Measurements from ENCODE around the gene PCDH9. TPM values are rescaled to one million over a fixed set of nuclear protein-coding genes. Genes with fewer than 3 reads are reported as not detected.

The PCDH9 gene
- total and polyA plus RNA-seq, 2 of the 4 experiments (the other 2 are of a cell fraction) = 2.2 to 10.2 TPM

DNA sequence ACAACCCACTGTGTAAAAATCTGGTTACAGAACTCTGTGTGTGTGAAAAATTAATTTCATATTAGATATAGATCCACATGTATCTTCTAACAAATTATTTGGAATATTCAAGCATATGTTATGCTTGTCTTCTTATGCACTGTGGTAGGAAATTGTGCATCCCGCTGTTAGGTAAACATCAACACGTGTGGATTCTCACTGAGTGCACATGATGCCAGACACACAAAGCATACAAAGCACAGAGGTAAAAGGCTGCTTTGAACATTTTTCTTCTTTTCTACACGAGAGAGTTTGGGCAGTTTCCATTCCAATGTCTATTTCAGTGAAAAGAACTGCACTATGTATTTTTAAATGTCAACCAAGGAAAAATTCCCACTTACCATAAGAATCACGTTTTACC lies 354.9 kb downstream of the PCDH9 start:
- Histone ChIP-seq H3K9ac (ENCODE audit: low read depth, low read length) (no peak overlapping the region), H3K79me1 (ENCODE audit: low read depth in 1 of 2, low read length in 2 of 2) (no peaks in the 10 kb centered on the region), H2BK20ac (ENCODE audit: low read depth, low read length) (no peak overlapping the region), H3K9me3 (ENCODE audit: control insufficient read depth, insufficient read depth, low read length) (no peaks in the 10 kb centered on the region), H4K8ac (ENCODE audit: low read depth in 2 of 2, low read length in 2 of 2) (no peak overlapping the region), H3K4me2 (ENCODE audit: low read depth, low read length) (no peak overlapping the region), H2AK9ac (replicated peaks; ENCODE audit: low read depth, low read length, poor library complexity) (no peak overlapping the region), H3K36me3 (ENCODE audit: control insufficient read depth, insufficient read depth, low read length) (no peaks in the 10 kb centered on the region), H3K4me3 (ENCODE audit: insufficient read depth, low read depth, low read length) (no peak overlapping the region), H3K4ac (ENCODE audit: low read depth, low read length) (no peak overlapping the region), H4K5ac (ENCODE audit: low read depth, low read length) (no peak overlapping the region), H3K14ac (replicated peaks; ENCODE audit: low read depth, low read length) (no peak overlapping the region), H3K27ac (ENCODE audit: insufficient read depth, low read length) (no peak overlapping the region), H4K20me1 (ENCODE audit: insufficient read depth, low read length) (no peaks in the 10 kb centered on the region), H3K23ac (ENCODE audit: low read depth, low read length) (no peak overlapping the region), H4K91ac (ENCODE audit: insufficient read depth, low read depth, low read length) (no peak overlapping the region), H2AFZ (replicated peaks; ENCODE audit: low read length, poor library complexity) (no peak overlapping the region), H2BK120ac (ENCODE audit: low read depth, low read length) (no peak overlapping the region), H3K56ac (ENCODE audit: extremely low read depth, insufficient read depth, low read length) (no peak overlapping the region), H3K4me1 (ENCODE audit: control insufficient read depth, insufficient read depth, low read length) (no peaks in the 10 kb centered on the region), H2BK15ac (ENCODE audit: low read depth, low read length) (no peak overlapping the region), H3K18ac (ENCODE audit: low read depth, low read length) (no peak overlapping the region), H2AK5ac (ENCODE audit: low read depth, low read length) (no peak overlapping the region), H2BK5ac (ENCODE audit: low read depth, low read length, poor library complexity, severe bottlenecking) (no peak overlapping the region), H3K9me1 (ENCODE audit: insufficient read depth, low read length) (no peaks in the 10 kb centered on the region), H3K27me3 (ENCODE audit: control insufficient read depth, insufficient read depth, low read length) (no peaks in the 10 kb centered on the region)
- CTCF ChIA-PET = interaction anchor here (0.9 kb wide), 1 partner anchor 34 kb away, joined by 3 read pairs; no protein-coding TSS in a partner anchor
- ATAC-seq (ENCODE audit: low read depth) (no peak), DNase-seq (no peak)
- in situ Hi-C loops (cut with MboI; ENCODE audit: low sequenced_read_pairs) (no loop called here), intact Hi-C loops (cut with micrococcal nuclease) (no loop called here), dilution Hi-C loops (cut with HindIII; ENCODE audit: low sequenced_read_pairs, unreplicated experiment) (no loop called here)
- no TSS peak for BruUV-seq (replicated peaks)
- 0% methylated on average over 1 of the region's 4 CpGs; no CpG with 5 or more reads in 1 of the 2 experiments for WGBS, 2 experiments (ENCODE audit: extremely low coverage in 2 of 2, insufficient read length in 1 of 2)
- POLR2A ChIA-PET (ENCODE audit: unreplicated experiment) = no interaction called here
- TF ChIP-seq RAD21 (IDR thresholded peaks at IDR 0.05; ENCODE audit: low read length) (no peak), MAFK (IDR thresholded peaks at IDR 0.05; ENCODE audit: low read depth, low read length) (no peak), RFX5 (IDR thresholded peaks at IDR 0.05; ENCODE audit: low read depth, low read length) (no peak), NFE2L2 (IDR thresholded peaks at IDR 0.05; ENCODE audit: low read depth, low read length) (no peak), FOS (IDR thresholded peaks at IDR 0.05; ENCODE audit: low read depth, low read length) (no peak), MXI1 (IDR thresholded peaks at IDR 0.05; ENCODE audit: borderline replicate concordance, low read depth, low read length) (no peak), POLR2A (IDR thresholded peaks at IDR 0.05; ENCODE audit: low read depth, low read length) (no peak), SMC3 (IDR thresholded peaks at IDR 0.05; ENCODE audit: low read depth, low read length) (no peak), CHD1 (IDR thresholded peaks at IDR 0.05; ENCODE audit: low read depth, low read length) (no peak), RCOR1 (IDR thresholded peaks at IDR 0.05; ENCODE audit: insufficient replicate concordance, low read length) (no peak), CEBPB (IDR thresholded peaks at IDR 0.05; ENCODE audit: low read depth, low read length) (no peak), MAZ (IDR thresholded peaks at IDR 0.05; ENCODE audit: borderline replicate concordance, low read depth, low read length) (no peak), BHLHE40 (IDR thresholded peaks at IDR 0.05; ENCODE audit: low read depth, low read length) (no peak)
- TF ChIP-seq, protein P1, sequence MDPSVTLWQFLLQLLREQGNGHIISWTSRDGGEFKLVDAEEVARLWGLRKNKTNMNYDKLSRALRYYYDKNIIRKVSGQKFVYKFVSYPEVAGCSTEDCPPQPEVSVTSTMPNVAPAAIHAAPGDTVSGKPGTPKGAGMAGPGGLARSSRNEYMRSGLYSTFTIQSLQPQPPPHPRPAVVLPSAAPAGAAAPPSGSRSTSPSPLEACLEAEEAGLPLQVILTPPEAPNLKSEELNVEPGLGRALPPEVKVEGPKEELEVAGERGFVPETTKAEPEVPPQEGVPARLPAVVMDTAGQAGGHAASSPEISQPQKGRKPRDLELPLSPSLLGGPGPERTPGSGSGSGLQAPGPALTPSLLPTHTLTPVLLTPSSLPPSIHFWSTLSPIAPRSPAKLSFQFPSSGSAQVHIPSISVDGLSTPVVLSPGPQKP (IDR thresholded peaks at IDR 0.05; ENCODE audit: borderline replicate concordance, low read depth, low read length) = no peak
- TF ChIP-seq, protein P2, sequence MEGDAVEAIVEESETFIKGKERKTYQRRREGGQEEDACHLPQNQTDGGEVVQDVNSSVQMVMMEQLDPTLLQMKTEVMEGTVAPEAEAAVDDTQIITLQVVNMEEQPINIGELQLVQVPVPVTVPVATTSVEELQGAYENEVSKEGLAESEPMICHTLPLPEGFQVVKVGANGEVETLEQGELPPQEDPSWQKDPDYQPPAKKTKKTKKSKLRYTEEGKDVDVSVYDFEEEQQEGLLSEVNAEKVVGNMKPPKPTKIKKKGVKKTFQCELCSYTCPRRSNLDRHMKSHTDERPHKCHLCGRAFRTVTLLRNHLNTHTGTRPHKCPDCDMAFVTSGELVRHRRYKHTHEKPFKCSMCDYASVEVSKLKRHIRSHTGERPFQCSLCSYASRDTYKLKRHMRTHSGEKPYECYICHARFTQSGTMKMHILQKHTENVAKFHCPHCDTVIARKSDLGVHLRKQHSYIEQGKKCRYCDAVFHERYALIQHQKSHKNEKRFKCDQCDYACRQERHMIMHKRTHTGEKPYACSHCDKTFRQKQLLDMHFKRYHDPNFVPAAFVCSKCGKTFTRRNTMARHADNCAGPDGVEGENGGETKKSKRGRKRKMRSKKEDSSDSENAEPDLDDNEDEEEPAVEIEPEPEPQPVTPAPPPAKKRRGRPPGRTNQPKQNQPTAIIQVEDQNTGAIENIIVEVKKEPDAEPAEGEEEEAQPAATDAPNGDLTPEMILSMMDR (conservative IDR thresholded peaks at IDR 0.05; ENCODE audit: low read depth, low read length) = no peak
- TF ChIP-seq, protein P3, sequence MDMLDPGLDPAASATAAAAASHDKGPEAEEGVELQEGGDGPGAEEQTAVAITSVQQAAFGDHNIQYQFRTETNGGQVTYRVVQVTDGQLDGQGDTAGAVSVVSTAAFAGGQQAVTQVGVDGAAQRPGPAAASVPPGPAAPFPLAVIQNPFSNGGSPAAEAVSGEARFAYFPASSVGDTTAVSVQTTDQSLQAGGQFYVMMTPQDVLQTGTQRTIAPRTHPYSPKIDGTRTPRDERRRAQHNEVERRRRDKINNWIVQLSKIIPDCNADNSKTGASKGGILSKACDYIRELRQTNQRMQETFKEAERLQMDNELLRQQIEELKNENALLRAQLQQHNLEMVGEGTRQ (IDR thresholded peaks at IDR 0.05; ENCODE audit: low read depth, low read length) = no peak

Measured in IMR-90 (cell line).